Urinary bladder (tissue), 4 donors: ENCODE measurements around the gene CPEB3. TPM values are rescaled to one million over a fixed set of nuclear protein-coding genes. Genes with fewer than 3 reads are reported as not detected.

Experiments
- DNase-seq: peaks from one replicate; pipeline ENCODE4 v3.0.0-alpha.2; 2015; ENCODE audit errors: extremely low spot score
- H3K27ac ChIP-seq: one replicate; pipeline ENCODE4 v1.5.1; 2013; ENCODE audit warnings: low read depth, mild to moderate bottlenecking, moderate library complexity
- H3K36me3 ChIP-seq: one replicate; pipeline ENCODE4 v1.6.1; 2013; ENCODE audit warnings: mild to moderate bottlenecking, moderate library complexity; ENCODE audit not compliant: insufficient read depth
- H3K4me1 ChIP-seq: one replicate; pipeline ENCODE4 v1.6.1; 2013; ENCODE audit warnings: mild to moderate bottlenecking, moderate library complexity; ENCODE audit not compliant: insufficient read depth
- H3K4me3 ChIP-seq: one replicate; pipeline ENCODE4 v1.5.1; 2013; ENCODE audit warnings: low read depth, low read length
- WGBS: extraction: QIAGEN DNeasy Blood & Tissue Kit; methylation state at CpG from one replicate; pipeline ENCODE4 v1.1.7; 2013; 5-methylcytosine and 5-hydroxymethylcytosine counted together
- polyA plus RNA-seq: library from polyadenylated mRNA; stranded (reverse); fragments of 200-250 nt; gene quantifications from one replicate; pipeline ENCODE4 v1.2.3, GENCODE V29; 2013
- total RNA-seq: library from RNA; depleted of rRNA; stranded (reverse); fragments of >200 nt; gene quantifications from one replicate; pipeline ENCODE4 v1.2.3, GENCODE V29; 2014
- donor health status: healthy with polysubstance abuse.
- donor health status: healthy.

Gene CPEB3
- total and polyA plus RNA-seq, 2 donors: 2.3 to 7.4 TPM

GRCh38 chr10:92291921-92292845 lies 1.3 kb upstream of the CPEB3 start:
- Histone ChIP-seq H3K27ac (no peak overlapping the region), H3K4me1 (no peaks in the 10 kb centered on the region), H3K36me3 (peaks cover 3% of the 10 kb centered on the region), H3K4me3 (peak overlapping the region; percentile 75)
- under 1% methylated on average over 17 of the region's 17 CpGs for WGBS
- DNase-seq: no peak

GRCh38 chr10:92291616-92291865 lies 663 bp upstream of the CPEB3 start:
- Histone ChIP-seq H3K27ac (peak overlapping the region; percentile 88), H3K36me3 (peaks cover 1% of the 10 kb centered on the region), H3K4me1 (no peaks in the 10 kb centered on the region), H3K4me3 (peak overlapping the region; percentile 75)
- DNase-seq: no peak
- under 1% methylated on average over 10 of the region's 10 CpGs for WGBS

DNA sequence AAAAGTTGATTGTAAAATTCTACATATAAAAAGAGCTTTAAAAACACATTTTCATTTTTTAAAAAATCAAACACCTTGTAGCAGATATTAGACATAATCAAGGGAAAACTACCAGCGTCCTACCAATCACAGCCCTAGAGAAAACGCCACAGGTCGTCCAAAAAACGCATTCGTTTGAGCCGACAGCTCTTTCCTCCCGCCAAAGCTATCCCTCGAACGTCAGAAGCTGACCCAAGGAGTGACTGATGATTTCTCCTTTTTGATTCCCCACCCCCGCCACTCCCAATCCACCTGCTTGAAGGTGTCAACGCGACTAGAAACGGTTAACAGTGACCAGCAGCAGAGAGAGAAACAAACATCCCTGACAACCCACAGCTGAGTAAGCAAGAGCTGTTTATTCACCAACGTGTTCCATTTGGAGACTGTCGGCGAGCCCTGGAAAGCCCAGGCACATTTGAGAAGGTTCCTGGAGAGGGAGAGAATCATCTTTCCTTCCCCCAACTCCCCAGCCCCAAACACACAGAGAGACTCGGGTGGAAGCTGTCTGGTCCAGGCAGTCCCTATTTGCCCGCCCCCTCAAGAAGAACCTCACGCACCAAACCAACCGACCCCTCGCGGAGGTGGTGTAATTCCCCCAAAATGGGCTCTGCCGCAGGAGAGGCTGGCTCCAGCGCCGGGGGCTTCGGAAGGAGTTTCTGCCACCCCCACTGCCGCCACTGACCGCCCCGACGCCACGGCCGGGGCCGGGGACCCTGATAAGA lies 622 bp downstream of the CPEB3 start:
- H3K36me3 ChIP-seq: peaks cover 1% of the 10 kb centered on the region
- DNase-seq: no peak
- peak overlapping the region; percentile 90 for H3K27ac ChIP-seq
- H3K4me3 ChIP-seq: peak overlapping the region; percentile 75
- under 1% methylated on average over 33 of the region's 33 CpGs for whole genome bisulfite sequencing
- no peaks in the 10 kb centered on the region for H3K4me1 ChIP-seq

DNA sequence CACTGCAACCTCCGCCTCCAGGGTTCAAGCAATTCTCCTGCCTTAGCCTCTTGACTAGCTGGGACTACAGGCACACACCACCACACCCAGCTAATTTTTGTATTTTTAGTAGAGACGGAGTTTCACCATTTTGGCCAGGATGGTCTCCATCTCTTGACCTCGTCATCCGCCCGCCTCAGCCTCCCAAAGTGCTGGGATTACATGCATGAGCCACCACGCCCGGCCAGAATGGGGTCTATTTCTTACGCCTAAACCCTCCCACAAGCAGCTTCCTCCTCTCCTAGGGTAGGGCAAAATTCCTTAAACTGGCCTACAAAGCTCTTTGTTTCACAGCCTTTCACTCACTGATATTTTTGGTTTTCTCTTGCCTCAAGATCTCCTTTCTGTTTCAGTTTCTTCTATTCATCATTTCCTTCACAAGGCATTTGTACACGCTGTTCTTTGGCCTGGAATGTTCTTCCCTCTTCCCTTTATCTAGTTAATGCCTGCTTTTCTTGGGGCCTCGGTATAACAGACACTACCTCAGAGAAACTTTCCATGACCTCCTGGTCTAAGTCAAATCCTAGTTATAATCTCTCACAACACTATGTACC lies 6.7 kb downstream of the CPEB3 start:
- 76% methylated on average over 10 of the region's 10 CpGs for WGBS
- Histone ChIP-seq H3K36me3 (no peaks in the 10 kb centered on the region), H3K4me3 (no peak overlapping the region), H3K27ac (no peak overlapping the region), H3K4me1 (no peaks in the 10 kb centered on the region)
- DNase-seq: no peak

DNA sequence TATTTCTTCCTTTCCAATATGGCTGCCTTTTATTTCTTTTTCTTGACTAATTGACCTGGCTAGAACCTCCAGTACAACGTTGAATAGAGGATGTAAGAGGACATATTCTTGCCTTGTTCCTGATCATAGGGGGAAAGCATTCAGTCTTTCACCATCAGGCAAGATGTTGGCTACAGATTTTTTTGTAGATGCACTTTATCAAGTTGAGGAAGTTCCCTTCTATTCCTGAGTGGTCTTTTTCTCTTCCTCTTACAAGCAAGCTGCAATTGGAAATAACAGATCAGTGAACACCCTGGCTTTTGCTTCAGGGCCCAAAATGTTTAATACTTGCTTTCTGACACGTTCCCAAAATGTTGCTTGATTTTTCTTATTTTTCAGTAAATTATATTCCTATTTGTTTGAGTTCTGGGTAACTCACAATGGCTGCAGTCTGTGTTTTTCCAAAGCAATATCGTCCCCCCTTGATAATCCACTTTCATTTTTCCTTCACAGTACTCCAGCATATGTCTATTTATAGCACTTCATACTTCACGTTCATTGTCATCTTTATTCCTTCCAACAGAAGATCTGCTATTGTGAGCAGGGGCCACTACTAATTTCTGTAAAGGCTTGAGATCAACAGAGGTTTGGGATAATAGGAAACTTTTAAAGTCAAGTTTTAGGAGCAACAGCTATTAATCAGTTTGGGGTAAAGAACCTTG lies 11.7 kb downstream of the CPEB3 start:
- Histone ChIP-seq H3K36me3 (no peaks in the 10 kb centered on the region), H3K27ac (no peak overlapping the region), H3K4me3 (no peak overlapping the region), H3K4me1 (no peaks in the 10 kb centered on the region)
- DNase-seq: no peak
- WGBS: 33% methylated on average over 4 of the region's 4 CpGs

- no peak for DNase-seq
- Histone ChIP-seq H3K36me3 (no peaks in the 10 kb centered on the region), H3K4me3 (no peak overlapping the region), H3K4me1 (no peaks in the 10 kb centered on the region), H3K27ac (no peak overlapping the region)
- 95% methylated on average over 3 of the region's 3 CpGs for WGBS
Measured at GRCh38 chr10:92274071-92274470, 16.8 kb downstream of the CPEB3 start.

- H3K4me3 ChIP-seq: no peak overlapping the region
- 82% methylated on average over 2 of the region's 2 CpGs for WGBS
- no peak for DNase-seq
Measured at GRCh38 chr10:92268748-92269147, 22.1 kb downstream of the CPEB3 start.

DNA sequence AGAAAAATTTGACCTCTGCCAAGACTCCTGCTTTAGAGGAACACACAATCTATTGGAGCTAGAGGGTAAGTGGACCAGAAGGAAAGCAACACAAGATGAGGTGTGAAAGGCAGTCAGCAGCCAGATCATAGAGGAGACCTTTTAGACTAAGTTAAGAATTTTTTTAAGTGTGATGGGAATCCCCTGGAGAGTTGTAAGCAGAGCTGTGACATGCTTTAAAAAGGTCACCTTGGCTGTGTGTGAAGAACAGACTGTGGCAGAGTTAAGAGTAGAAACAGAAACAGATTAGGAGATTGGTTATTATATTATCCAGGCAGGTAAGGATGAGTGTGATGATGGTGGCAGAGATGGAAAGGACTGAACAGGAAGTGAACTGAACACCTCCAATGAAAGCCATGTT lies 23.5 kb downstream of the CPEB3 start:
- DNase-seq: no peak
- Histone ChIP-seq H3K4me3 (no peak overlapping the region), H3K4me1 (peaks cover 1% of the 10 kb centered on the region), H3K27ac (no peak overlapping the region), H3K36me3 (no peaks in the 10 kb centered on the region)

More at GRCh38 chr10:92268748-92269147, 22.1 kb downstream of the CPEB3 start:
- H3K36me3 ChIP-seq: no peaks in the 10 kb centered on the region
- H3K4me1 ChIP-seq: no peaks in the 10 kb centered on the region
- no peak overlapping the region for H3K27ac ChIP-seq

DNA sequence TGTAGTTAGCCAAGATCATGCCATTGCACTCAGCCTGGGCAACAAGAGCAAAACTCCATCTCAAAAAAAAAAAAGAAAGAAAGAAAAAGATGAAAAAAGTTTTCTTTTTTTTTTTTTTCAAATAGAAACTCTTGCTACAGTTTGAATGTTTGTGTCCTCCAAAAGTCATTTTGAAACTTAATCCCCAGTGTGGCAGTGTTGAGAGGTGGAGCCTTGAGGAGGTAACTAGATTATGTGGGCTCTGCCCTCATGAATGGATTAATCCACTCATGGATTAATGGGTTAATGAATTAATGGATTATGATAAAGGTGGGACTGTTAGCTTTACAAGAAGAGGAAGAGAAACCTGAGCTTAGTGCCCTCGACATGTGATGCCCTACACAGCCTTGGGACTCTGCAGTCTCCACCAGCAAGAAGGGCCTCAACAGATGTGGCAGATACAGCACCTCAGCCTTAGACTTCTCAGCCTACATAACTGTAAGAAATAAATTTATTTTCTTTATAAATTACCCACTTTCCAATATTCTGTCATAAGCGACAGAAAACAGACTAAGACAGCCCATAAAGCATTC lies 25.1 kb downstream of the CPEB3 start:
- DNase-seq: no peak
- WGBS: 41% methylated on average over 2 of the region's 2 CpGs
- Histone ChIP-seq H3K36me3 (no peaks in the 10 kb centered on the region), H3K4me1 (peaks cover 1% of the 10 kb centered on the region), H3K27ac (no peak overlapping the region), H3K4me3 (no peak overlapping the region)

DNA sequence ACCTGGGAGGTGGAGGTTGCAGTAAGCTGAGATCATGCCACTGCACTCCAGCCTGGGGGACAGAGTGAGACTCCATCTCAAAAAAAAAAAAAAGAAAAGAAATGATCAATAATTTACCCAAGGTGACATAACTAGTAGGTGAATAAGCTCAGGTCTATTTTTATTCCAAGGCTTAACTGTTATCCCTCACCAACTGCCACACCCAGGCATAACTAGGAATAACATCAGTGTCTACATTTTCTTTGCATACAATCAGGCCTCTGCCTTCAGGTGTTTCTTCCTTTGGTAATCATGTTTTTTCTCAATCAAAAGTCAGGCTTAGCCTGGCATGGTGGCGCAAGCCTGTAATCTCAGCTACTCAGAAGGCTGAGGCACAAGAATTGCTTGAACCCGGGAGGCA lies 26.6 kb downstream of the CPEB3 start:
- WGBS: 99% methylated on average over 2 of the region's 2 CpGs
- H3K4me3 ChIP-seq: no peak overlapping the region
- H3K27ac ChIP-seq: no peak overlapping the region
- no peak for DNase-seq
- peaks cover 1% of the 10 kb centered on the region for H3K4me1 ChIP-seq
- no peaks in the 10 kb centered on the region for H3K36me3 ChIP-seq

DNA sequence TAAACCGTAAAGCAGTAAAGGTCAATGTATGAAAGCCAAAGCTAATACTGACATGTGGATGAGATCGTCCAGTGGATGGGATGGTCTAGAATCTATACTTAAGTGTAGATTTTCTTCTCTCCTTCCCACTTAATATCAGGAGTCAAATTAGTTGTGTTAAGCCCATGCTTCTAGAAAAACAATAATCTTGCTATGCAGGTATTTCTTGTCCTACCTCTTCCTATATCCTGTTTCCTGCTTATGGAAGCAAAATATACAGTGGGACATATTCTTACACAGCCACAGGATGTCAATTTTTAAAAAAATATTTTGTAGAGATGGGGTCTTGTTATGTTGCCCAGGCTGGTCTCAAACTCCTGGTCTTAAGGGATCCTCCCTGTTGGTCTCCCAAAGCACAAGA lies 27.5 kb downstream of the CPEB3 start:
- no peak overlapping the region for H3K27ac ChIP-seq
- H3K36me3 ChIP-seq: no peaks in the 10 kb centered on the region
- peaks cover 1% of the 10 kb centered on the region for H3K4me1 ChIP-seq
- no peak for DNase-seq
- WGBS: 95% methylated on average over 2 of the region's 2 CpGs
- H3K4me3 ChIP-seq: no peak overlapping the region

DNA sequence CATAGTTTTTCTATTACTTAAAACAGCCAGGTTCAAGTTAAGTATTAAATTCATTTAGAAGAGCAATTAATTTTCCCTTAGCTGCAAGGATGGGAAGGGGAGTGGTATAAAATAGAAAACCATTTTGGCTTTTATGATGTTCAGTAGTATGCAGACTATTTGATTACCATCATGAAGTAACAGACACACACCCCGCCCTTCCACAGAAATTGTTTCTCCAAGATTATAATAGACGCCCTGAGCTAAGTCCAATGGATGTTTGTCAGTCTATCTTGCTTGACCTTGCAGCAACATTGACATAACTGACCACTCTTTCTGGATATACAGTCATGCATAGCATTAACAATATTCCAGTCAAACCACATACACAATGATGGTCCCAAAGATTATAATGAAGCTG lies 42.3 kb downstream of the CPEB3 start:
- DNase-seq: no peak
- no peaks in the 10 kb centered on the region for H3K4me1 ChIP-seq
- H3K27ac ChIP-seq: no peak overlapping the region
- no peaks in the 10 kb centered on the region for H3K36me3 ChIP-seq
- WGBS: 96% methylated on average over 2 of the region's 2 CpGs
- no peak overlapping the region for H3K4me3 ChIP-seq

DNA sequence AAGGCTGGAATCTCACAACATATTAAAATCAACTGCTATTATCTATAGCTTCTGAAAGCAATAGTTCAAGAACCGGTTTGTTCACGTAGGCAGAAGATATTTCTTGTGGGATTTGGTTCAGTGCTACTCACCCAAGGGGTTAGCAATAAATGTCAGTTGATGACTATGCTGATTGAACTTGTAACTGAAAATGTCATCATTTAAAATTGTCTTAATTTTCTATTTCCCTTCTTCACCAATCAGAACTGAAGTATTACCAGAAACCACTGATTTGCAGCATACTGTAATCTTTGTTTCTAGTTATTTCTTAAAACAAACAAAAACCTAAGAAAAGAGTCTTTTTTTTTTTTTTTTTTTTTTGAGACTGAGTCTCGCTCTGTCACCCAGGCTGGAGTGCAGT lies 46.1 kb downstream of the CPEB3 start:
- Histone ChIP-seq H3K27ac (no peak overlapping the region), H3K4me3 (no peak overlapping the region), H3K4me1 (peaks cover 1% of the 10 kb centered on the region), H3K36me3 (no peaks in the 10 kb centered on the region)
- no peak for DNase-seq
- WGBS: 87% methylated on average over 3 of the region's 3 CpGs
